ENCODE results near the gene UROS. TPM values are rescaled to one million over a fixed set of nuclear protein-coding genes. Genes with fewer than 3 reads are reported as not detected.

UROS gene
- total RNA-seq, 1 donor from 2014 or later = 82.5 TPM

DNA sequence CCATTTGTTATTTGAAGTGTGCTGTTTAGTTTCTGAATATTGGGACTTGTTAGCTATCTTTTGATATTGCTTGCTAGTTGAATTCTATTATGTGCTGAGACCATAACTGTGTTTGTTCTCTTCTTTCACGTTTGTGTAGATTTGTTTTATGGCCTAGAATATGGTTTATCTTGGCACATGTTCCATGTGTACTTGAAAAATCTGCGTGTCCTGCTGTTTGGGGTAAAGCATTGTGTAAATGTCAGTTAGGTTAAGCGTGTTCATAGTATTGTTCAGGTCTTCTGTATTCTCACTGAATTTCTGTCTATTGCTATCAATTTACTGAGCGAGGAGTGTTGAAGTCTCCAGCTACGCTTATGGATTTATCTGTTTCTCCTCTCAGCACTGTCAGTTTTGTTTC lies 66.9 kb downstream of the UROS start:
- Histone ChIP-seq H3K4me3 (ENCODE audit: low read depth, low read length) (no peak overlapping the region), H3K27me3 (ENCODE audit: control insufficient read depth, insufficient read depth, low read length) (no peaks in the 10 kb centered on the region), H3K36me3 (ENCODE audit: control insufficient read depth, insufficient read depth, low read length) (no peaks in the 10 kb centered on the region)
- TF ChIP-seq, protein P1, sequence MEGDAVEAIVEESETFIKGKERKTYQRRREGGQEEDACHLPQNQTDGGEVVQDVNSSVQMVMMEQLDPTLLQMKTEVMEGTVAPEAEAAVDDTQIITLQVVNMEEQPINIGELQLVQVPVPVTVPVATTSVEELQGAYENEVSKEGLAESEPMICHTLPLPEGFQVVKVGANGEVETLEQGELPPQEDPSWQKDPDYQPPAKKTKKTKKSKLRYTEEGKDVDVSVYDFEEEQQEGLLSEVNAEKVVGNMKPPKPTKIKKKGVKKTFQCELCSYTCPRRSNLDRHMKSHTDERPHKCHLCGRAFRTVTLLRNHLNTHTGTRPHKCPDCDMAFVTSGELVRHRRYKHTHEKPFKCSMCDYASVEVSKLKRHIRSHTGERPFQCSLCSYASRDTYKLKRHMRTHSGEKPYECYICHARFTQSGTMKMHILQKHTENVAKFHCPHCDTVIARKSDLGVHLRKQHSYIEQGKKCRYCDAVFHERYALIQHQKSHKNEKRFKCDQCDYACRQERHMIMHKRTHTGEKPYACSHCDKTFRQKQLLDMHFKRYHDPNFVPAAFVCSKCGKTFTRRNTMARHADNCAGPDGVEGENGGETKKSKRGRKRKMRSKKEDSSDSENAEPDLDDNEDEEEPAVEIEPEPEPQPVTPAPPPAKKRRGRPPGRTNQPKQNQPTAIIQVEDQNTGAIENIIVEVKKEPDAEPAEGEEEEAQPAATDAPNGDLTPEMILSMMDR (IDR thresholded peaks at IDR 0.05; ENCODE audit: insufficient read depth, low read length, poor library complexity, severe bottlenecking) = no peak
- DNase-seq (ENCODE audit: low read depth) = no peak

DNA sequence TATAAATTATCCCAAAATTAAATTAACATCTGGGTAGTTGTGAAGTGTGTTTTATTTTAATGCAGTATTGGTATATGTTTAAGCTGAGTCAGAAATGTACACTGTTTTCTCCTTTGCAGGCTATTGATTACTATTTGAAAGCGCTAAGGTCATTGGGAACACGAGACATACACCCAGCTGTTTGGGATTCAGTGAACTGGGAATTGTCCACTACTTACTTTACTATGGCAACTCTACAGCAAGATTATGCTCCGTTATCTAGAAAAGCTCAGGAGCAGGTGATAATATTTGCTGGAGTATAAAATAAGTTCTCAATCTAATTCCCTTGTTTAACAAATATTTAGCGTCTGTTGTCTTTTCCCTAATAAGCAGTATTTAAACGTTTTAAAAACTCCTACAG lies 75.6 kb downstream of the UROS start:
- TF ChIP-seq, protein P1 (IDR thresholded peaks at IDR 0.05; ENCODE audit: insufficient read depth, low read length, poor library complexity, severe bottlenecking) = no peak
- Histone ChIP-seq H3K27me3 (ENCODE audit: control insufficient read depth, insufficient read depth, low read length) (no peaks in the 10 kb centered on the region), H3K4me3 (ENCODE audit: low read depth, low read length) (no peak overlapping the region), H3K36me3 (ENCODE audit: control insufficient read depth, insufficient read depth, low read length) (peaks cover 4% of the 10 kb centered on the region)
- no peak for DNase-seq (ENCODE audit: low read depth)

GRCh38 chr10:125744909-125745308 lies 78.1 kb downstream of the UROS start:
- no peak overlapping the region for H3K4me3 ChIP-seq (ENCODE audit: low read depth, low read length)
- H3K36me3 ChIP-seq (ENCODE audit: control insufficient read depth, insufficient read depth, low read length) = peaks cover 4% of the 10 kb centered on the region
- H3K27me3 ChIP-seq (ENCODE audit: control insufficient read depth, insufficient read depth, low read length) = no peaks in the 10 kb centered on the region
- TF ChIP-seq, protein P1 (IDR thresholded peaks at IDR 0.05; ENCODE audit: insufficient read depth, low read length, poor library complexity, severe bottlenecking) = no peak
- DNase-seq (ENCODE audit: low read depth) = no peak

DNA sequence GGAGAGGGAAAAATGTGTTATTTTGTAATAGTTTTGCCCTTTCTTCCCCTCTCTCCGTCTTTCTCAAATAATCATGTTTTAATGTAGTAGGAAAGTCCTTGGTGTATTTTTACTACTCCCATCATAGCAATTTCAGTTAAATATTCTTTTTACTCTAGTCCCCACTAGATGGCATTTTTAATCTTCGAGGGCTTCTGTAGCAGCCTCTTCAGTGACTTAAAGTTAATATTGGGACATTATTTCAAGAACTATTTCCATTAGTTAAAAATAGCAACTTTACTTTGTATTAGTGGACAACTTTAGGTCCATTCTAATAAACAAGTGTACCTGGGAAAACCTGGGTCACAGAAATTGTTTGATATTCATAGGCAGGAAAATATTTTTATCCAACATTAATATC lies 80.6 kb downstream of the UROS start:
- Histone ChIP-seq H3K4me3 (ENCODE audit: low read depth, low read length) (no peak overlapping the region), H3K27me3 (ENCODE audit: control insufficient read depth, insufficient read depth, low read length) (no peaks in the 10 kb centered on the region), H3K36me3 (ENCODE audit: control insufficient read depth, insufficient read depth, low read length) (peaks cover 4% of the 10 kb centered on the region)
- TF ChIP-seq, protein P1 (IDR thresholded peaks at IDR 0.05; ENCODE audit: insufficient read depth, low read length, poor library complexity, severe bottlenecking) = no peak
- DNase-seq (ENCODE audit: low read depth) = no peak

DNA sequence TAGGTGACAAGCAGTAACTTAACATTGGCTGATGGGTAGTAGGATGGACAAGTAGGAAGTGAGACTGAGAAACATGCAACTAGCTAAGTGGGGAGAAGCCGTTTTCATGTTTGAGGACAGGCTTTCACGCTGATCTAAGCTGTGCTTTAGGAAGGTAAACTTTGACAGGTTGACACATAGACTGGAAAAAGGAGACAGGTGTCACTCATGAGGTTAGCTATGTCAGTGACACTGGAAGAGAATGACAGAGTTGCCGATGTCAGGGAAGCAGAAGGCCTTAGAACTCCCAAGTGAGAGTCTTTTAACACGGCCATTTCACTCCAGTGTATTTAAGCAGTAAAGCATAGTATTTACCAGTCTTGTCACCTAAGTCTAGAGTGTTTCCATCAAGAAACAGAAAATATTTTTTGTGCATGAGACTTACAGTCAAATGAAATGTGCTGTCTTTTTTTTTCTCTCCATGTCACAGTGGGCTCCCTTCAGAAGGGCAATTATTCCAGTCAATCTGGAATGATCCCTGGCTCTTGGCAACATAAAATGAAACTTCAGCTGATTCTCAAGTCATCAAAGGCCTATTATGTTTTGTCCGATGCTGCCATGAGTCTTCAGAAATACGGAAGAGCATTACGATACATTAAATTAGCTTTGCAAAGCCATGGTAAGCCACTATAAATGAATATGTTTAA lies 82.9 kb downstream of the UROS start:
- H3K4me3 ChIP-seq (ENCODE audit: low read depth, low read length) = no peak overlapping the region
- H3K27me3 ChIP-seq (ENCODE audit: control insufficient read depth, insufficient read depth, low read length) = no peaks in the 10 kb centered on the region
- H3K36me3 ChIP-seq (ENCODE audit: control insufficient read depth, insufficient read depth, low read length) = peaks cover 2% of the 10 kb centered on the region
- TF ChIP-seq, protein P1 (IDR thresholded peaks at IDR 0.05; ENCODE audit: insufficient read depth, low read length, poor library complexity, severe bottlenecking) = no peak
- no peak for DNase-seq (ENCODE audit: low read depth)

Other genes starting within 250 kb of the UROS start
- gene TEX36, start 140.1 kb downstream of the UROS start, total RNA-seq = not detected in 2 replicates
- 11.8 and 15.2 TPM in 2 replicates for gene EDRF1, start 103.5 kb downstream of the UROS start, total RNA-seq
- 0.07 and 0.08 TPM in 2 replicates for gene MMP21, start 47.4 kb downstream of the UROS start, total RNA-seq
- 32.7 and 40.0 TPM in 2 replicates for gene BCCIP, start 288 bp upstream of the UROS start, total RNA-seq
- 33.4 and 37.2 TPM in 2 replicates for gene DHX32, start 58.0 kb upstream of the UROS start, total RNA-seq
- gene FANK1, start 73.3 kb upstream of the UROS start, total RNA-seq = 5.3 and 7.5 TPM in 2 replicates